Smooth muscle cell (in vitro differentiated cells): ENCODE results near the gene TUBAL3. TPM values are rescaled to one million over a fixed set of nuclear protein-coding genes. Genes with fewer than 3 reads are reported as not detected.

Experiments used
- DNase-seq: peaks from one replicate; lab custom pipeline; 2025; ENCODE audit not compliant: unreplicated experiment; lab: John Stamatoyannopoulos, UW
- H2AFZ ChIP-seq: fragments of 200-600 bp; sonication (generic); 2 replicates; pipeline ENCODE4 v1.6.0; 2016; ENCODE audit warnings: antibody characterized with exemption, low read depth, mild to moderate bottlenecking
- H3F3A ChIP-seq: fragments of 200-600 bp; sonication (generic); 2 replicates; pipeline ENCODE4 v1.6.0; 2017; ENCODE audit warnings: antibody characterized with exemption, low read depth
- H3K27ac ChIP-seq: fragments of 200-600 bp; sonication (generic); 2 replicates; pipeline ENCODE4 v1.5.1; 2016; ENCODE audit warnings: low read depth, mild to moderate bottlenecking
- H3K27me3 ChIP-seq: fragments of 200-600 bp; sonication (generic); 2 replicates; pipeline ENCODE4 v1.6.1; 2016; ENCODE audit warnings: low read depth, mild to moderate bottlenecking
- H3K36me3 ChIP-seq: fragments of 200-600 bp; sonication (generic); 2 replicates; pipeline ENCODE4 v1.5.1; 2016; ENCODE audit warnings: low read depth
- H3K4me1 ChIP-seq: fragments of 200-600 bp; sonication (generic); 2 replicates; pipeline ENCODE4 v1.5.1; 2016; ENCODE audit warnings: low read depth
- H3K4me2 ChIP-seq: fragments of 200-600 bp; sonication (generic); 2 replicates; pipeline ENCODE4 v1.6.0; 2016; ENCODE audit warnings: mild to moderate bottlenecking
- H3K4me3 ChIP-seq: fragments of 200-600 bp; sonication (generic); 2 replicates; pipeline ENCODE4 v1.5.1; 2016; ENCODE audit warnings: mild to moderate bottlenecking
- H3K79me2 ChIP-seq: fragments of 200-600 bp; sonication (generic); 2 replicates; pipeline ENCODE4 v1.6.0; 2016; ENCODE audit warnings: low read depth, mild to moderate bottlenecking
- H3K9ac ChIP-seq: fragments of 200-600 bp; sonication (generic); 2 replicates; pipeline ENCODE4 v1.6.0; 2016; ENCODE audit warnings: low read depth
- H3K9me3 ChIP-seq: fragments of 200-600 bp; sonication (generic); replicated peaks from 2 replicates; pipeline ENCODE4 v1.5.1; 2016; ENCODE audit warnings: low read depth
- H4K20me1 ChIP-seq: fragments of 200-600 bp; sonication (generic); 2 replicates; pipeline ENCODE4 v1.6.0; 2016; ENCODE audit warnings: low read depth
- CTCF ChIP-seq: fragments of 200-600 bp; sonication (generic); IDR thresholded peaks from 2 replicates; pipeline ENCODE4 v1.5.1; 2017; ENCODE audit warnings: borderline replicate concordance, mild to moderate bottlenecking, antibody characterized with exemption; ENCODE audit not compliant: insufficient read depth, poor library complexity, severe bottlenecking
- WGBS: methylation state at CpG from one replicate; pipeline ENCODE4 v1.1.7; 2016; ENCODE audit warnings: low lambda C conversion rate; 5-methylcytosine and 5-hydroxymethylcytosine counted together
- polyA plus RNA-seq: library from polyadenylated mRNA; unstranded; fragments of >200 nt; fragmentation: Nextera tagmentation; extraction: Ambion mirVana; gene quantifications from 2 replicates; pipeline ENCODE4 v1.2.1, GENCODE V29; 2016
- total RNA-seq: library from RNA; depleted of rRNA; stranded (reverse); fragments of >200 nt; gene quantifications from 2 replicates; pipeline ENCODE4 v1.2.3, GENCODE V29; 2014

Gene TUBAL3
- total and polyA plus RNA-seq, 2 experiments from 2014 or later: not detected

DNA sequence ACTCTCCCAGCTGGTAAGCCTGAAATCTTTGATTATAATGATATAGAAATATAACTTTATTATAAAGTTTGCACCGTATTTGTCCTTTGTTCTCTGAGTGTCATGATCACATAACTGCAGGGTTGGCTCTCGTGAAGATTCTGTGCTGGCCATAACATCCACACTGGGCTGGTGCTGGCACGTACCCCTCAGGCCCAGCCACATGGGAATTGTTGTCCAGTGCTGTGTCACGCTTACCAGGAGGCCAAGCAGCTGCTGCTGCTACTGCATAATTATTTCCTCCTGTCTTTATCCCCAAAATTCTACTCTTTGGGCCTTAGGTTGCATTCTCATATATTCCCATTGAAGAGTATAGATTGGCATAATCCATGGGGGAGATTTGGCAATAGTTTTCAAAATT lies 60.6 kb downstream of the TUBAL3 start:
- no peak overlapping the region for H3K9ac ChIP-seq
- WGBS: 92% methylated on average over 4 of the region's 4 CpGs
- H3K27ac ChIP-seq: no peak overlapping the region
- no peak for DNase-seq
- no peaks in the 10 kb centered on the region for H3K27me3 ChIP-seq
- no peak overlapping the region for H2AFZ ChIP-seq
- no peaks in the 10 kb centered on the region for H3K79me2 ChIP-seq
- no peak for TF ChIP-seq CTCF
- no peak overlapping the region for H3K4me2 ChIP-seq
- no peaks in the 10 kb centered on the region for H3F3A ChIP-seq
- no peaks in the 10 kb centered on the region for H3K36me3 ChIP-seq
- H3K4me1 ChIP-seq: no peaks in the 10 kb centered on the region
- no peaks in the 10 kb centered on the region for H4K20me1 ChIP-seq
- no peaks in the 10 kb centered on the region for H3K9me3 ChIP-seq
- H3K4me3 ChIP-seq: no peak overlapping the region

DNA sequence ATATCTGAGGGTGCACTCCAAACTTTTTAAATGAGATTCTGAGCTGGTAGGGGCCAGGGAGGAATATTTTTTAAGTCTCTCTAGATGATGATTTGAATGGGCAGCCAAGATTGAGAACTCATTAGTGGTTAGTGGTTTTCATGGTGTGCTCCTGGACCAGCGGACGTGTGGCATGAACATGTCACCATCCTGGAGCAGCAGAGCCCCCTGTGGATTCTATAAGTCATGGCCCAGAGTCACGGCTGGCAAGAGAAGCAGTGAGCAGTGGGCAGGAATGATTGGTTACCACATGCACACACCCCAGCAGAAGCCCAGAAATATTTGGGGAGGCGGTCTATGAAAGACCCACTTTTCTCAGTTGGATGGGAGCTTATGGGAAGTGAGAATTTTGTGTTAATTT lies 61.1 kb downstream of the TUBAL3 start:
- Histone ChIP-seq H3F3A (no peaks in the 10 kb centered on the region), H3K27me3 (no peaks in the 10 kb centered on the region), H2AFZ (no peak overlapping the region), H3K4me3 (no peak overlapping the region), H3K9me3 (no peaks in the 10 kb centered on the region), H3K4me2 (no peak overlapping the region), H4K20me1 (no peaks in the 10 kb centered on the region), H3K27ac (no peak overlapping the region), H3K9ac (no peak overlapping the region), H3K4me1 (no peaks in the 10 kb centered on the region), H3K79me2 (no peaks in the 10 kb centered on the region), H3K36me3 (no peaks in the 10 kb centered on the region)
- 70% methylated on average over 4 of the region's 4 CpGs for WGBS
- TF ChIP-seq CTCF: no peak
- no peak for DNase-seq

Other genes with a start within 250 kb of the TUBAL3 start
- gene AKR1C8, start 219.7 kb downstream of the TUBAL3 start, total RNA-seq: 0.18 TPM in 1 of 2 replicates, not detected in the other
- not detected in 2 replicates for gene AKR1C8, start 219.7 kb downstream of the TUBAL3 start, polyA plus RNA-seq
- gene AKR1C4, start 208.0 kb downstream of the TUBAL3 start, total RNA-seq: not detected in 2 replicates
- gene AKR1C4, start 208.0 kb downstream of the TUBAL3 start, polyA plus RNA-seq: not detected in 2 replicates
- gene UCN3, start 39.9 kb downstream of the TUBAL3 start, total RNA-seq: not detected in 2 replicates
- not detected in 2 replicates for gene UCN3, start 39.9 kb downstream of the TUBAL3 start, polyA plus RNA-seq
- gene NET1, start 7.7 kb upstream of the TUBAL3 start, total RNA-seq: 123 and 131 TPM in 2 replicates
- 49.5 and 83.1 TPM in 2 replicates for gene NET1, start 7.7 kb upstream of the TUBAL3 start, polyA plus RNA-seq
- 15.1 and 24.3 TPM in 2 replicates for gene CALML5, start 94.7 kb upstream of the TUBAL3 start, total RNA-seq
- 16.5 and 18.1 TPM in 2 replicates for gene CALML5, start 94.7 kb upstream of the TUBAL3 start, polyA plus RNA-seq
- gene CALML3, start 120.1 kb upstream of the TUBAL3 start, total RNA-seq: 0.04 and 0.49 TPM in 2 replicates
- gene CALML3, start 120.1 kb upstream of the TUBAL3 start, polyA plus RNA-seq: 0.20 TPM in 1 of 2 replicates, not detected in the other